A673 (cell line): Measurements from ENCODE around the gene TMEM163. TPM values are rescaled to one million over a fixed set of nuclear protein-coding genes. Genes with fewer than 3 reads are reported as not detected.

Source experiments
- BruUV-seq: library from RNA; stranded (reverse); fragments of 400-500 nt; replicated peaks from 2 replicates; lab custom pipeline; 2021; lab: Mats Ljungman, UMichigan
- CTCF ChIA-PET: fragments of 300-600 bp; sonication (Branson Sonifier 250); formaldehyde crosslinking; loops from one replicate; lab custom pipeline; 2022; ENCODE audit warnings: antibody characterized with exemption; lab: Charles Lee
- POLR2A ChIA-PET: fragments of 300-600 bp; sonication (Branson Sonifier 250); formaldehyde crosslinking; loops from one replicate; lab custom pipeline; 2022; ENCODE audit warnings: antibody characterized with exemption; ENCODE audit not compliant: low non-redundant PET; lab: Charles Lee
- DNase-seq: peaks from one replicate; pipeline ENCODE4 v3.0.0-alpha.2; 2015; ENCODE audit warnings: low spot score
- H3K27ac ChIP-seq: fragments of 200-600 bp; sonication (generic); 2 replicates; pipeline ENCODE4 v1.5.1; 2016; ENCODE audit warnings: mixed run types, low read depth, mild to moderate bottlenecking, mixed read lengths, antibody characterized with exemption, low read length; ENCODE audit not compliant: poor library complexity, severe bottlenecking
- H3K27me3 ChIP-seq: fragments of 200-600 bp; sonication (generic); replicated peaks from 2 replicates; pipeline ENCODE4 v1.6.1; 2017; ENCODE audit warnings: mixed run types, low read depth, mild to moderate bottlenecking, mixed read lengths, antibody characterized with exemption, low read length; ENCODE audit not compliant: insufficient read depth, poor library complexity
- H3K36me3 ChIP-seq: fragments of 200-600 bp; sonication (generic); 2 replicates; pipeline ENCODE4 v1.6.1; 2016; ENCODE audit warnings: mixed run types, mild to moderate bottlenecking, mixed read lengths, antibody characterized with exemption, low read length; ENCODE audit not compliant: insufficient read depth, poor library complexity, severe bottlenecking
- H3K4me1 ChIP-seq: fragments of 200-600 bp; sonication (generic); 2 replicates; pipeline ENCODE4 v1.6.1; 2017; ENCODE audit warnings: mixed run types, mild to moderate bottlenecking, mixed read lengths, antibody characterized with exemption, low read length; ENCODE audit not compliant: insufficient read depth, poor library complexity, severe bottlenecking
- H3K4me3 ChIP-seq: fragments of 200-600 bp; sonication (generic); 2 replicates; pipeline ENCODE4 v1.5.1; 2016; ENCODE audit warnings: low read depth, mixed run types, mild to moderate bottlenecking, mixed read lengths, low read length; ENCODE audit not compliant: poor library complexity, severe bottlenecking
- H3K9me3 ChIP-seq: fragments of 200-600 bp; sonication (generic); 2 replicates; pipeline ENCODE4 v1.6.1; 2016; ENCODE audit warnings: mixed run types, low read depth, mild to moderate bottlenecking, mixed read lengths, antibody characterized with exemption, low read length; ENCODE audit not compliant: poor library complexity, severe bottlenecking
- EZH2 ChIP-seq: fragments of 200-600 bp; sonication (generic); IDR thresholded peaks from 2 replicates; pipeline ENCODE4 v1.6.1; 2017; ENCODE audit warnings: borderline replicate concordance, low read depth, mild to moderate bottlenecking, mixed read lengths, antibody characterized with exemption, low read length; ENCODE audit not compliant: poor library complexity, severe bottlenecking
- intact Hi-C: fragments of 100-400 bp; cut with micrococcal nuclease; formaldehyde crosslinking; loops from one replicate; pipeline ENCODE4 v1.10.0; 2022; ENCODE audit not compliant: unreplicated experiment
- total RNA-seq: library from RNA; stranded (reverse); gene quantifications from 2 replicates; pipeline ENCODE4 v1.2.3, GENCODE V29; 2021
- TF ChIP-seq, protein P1 (sequence below): fragments of 300-800, 200-600 bp; sonication (generic); conservative IDR thresholded peaks from 2 replicates; pipeline ENCODE4 v1.5.1; 2017; ENCODE audit warnings: low read depth, mild to moderate bottlenecking, antibody characterized with exemption, low read length, moderate library complexity, mixed read lengths

Gene TMEM163
- total RNA-seq, 1 experiment from 2014 or later = not detected

DNA sequence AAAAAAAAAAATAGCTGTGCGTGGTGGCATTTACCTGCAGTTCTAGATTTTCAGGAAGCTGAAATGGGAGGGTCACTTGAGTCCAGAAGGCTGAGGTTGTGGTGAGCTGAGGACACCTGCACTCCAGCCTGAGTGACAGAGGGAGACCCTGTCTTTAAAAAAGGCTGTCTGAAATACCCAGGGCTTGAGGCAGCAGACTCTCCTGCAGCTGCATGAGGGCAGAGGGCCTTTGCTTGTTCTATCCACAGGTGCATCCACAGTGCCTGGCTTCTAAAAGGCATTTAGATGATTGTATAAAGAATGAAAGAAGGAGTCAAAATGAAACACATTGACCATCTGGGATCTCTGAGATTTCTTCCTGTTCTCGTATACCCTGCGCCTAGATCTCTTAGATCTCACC, 312.1 kb downstream of the TMEM163 start:
- no peak for TF ChIP-seq EZH2
- no peaks in the 10 kb centered on the region for H3K4me1 ChIP-seq
- no peaks in the 10 kb centered on the region for H3K9me3 ChIP-seq
- no peaks in the 10 kb centered on the region for H3K27me3 ChIP-seq
- no peaks in the 10 kb centered on the region for H3K36me3 ChIP-seq
- H3K27ac ChIP-seq = no peak overlapping the region
- no TSS peak for BruUV-seq
- ChIA-PET CTCF (no interaction called here), POLR2A (no interaction called here)
- DNase-seq = no peak
- intact Hi-C loops = no loop called here
- H3K4me3 ChIP-seq = no peak overlapping the region

DNA sequence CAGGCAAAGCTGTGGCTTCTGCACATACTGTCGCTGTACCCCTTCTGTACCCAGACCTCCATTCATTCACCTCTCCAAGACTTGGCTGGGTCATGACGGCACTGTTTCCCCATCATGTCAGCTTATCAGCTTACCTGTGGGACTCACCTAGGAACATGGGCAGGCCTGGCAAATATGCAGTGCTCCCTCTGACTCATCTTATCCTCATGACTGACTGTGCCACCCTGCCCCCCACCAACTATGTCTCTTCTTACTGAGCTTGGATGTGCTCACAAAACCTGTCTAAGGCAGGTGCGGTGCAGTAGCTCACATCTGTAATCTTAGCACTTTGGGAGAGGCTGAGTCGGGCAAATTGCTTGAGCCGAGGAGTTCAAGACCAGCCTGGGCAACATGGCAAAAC, 312.5 kb downstream of the TMEM163 start:
- Histone ChIP-seq H3K4me3 (no peak overlapping the region), H3K4me1 (no peaks in the 10 kb centered on the region), H3K9me3 (no peaks in the 10 kb centered on the region), H3K27ac (no peak overlapping the region), H3K36me3 (no peaks in the 10 kb centered on the region), H3K27me3 (no peaks in the 10 kb centered on the region)
- DNase-seq = no peak
- no TSS peak for BruUV-seq
- ChIA-PET POLR2A (no interaction called here), CTCF (no interaction called here)
- TF ChIP-seq EZH2 = no peak
- TF ChIP-seq, protein P1, sequence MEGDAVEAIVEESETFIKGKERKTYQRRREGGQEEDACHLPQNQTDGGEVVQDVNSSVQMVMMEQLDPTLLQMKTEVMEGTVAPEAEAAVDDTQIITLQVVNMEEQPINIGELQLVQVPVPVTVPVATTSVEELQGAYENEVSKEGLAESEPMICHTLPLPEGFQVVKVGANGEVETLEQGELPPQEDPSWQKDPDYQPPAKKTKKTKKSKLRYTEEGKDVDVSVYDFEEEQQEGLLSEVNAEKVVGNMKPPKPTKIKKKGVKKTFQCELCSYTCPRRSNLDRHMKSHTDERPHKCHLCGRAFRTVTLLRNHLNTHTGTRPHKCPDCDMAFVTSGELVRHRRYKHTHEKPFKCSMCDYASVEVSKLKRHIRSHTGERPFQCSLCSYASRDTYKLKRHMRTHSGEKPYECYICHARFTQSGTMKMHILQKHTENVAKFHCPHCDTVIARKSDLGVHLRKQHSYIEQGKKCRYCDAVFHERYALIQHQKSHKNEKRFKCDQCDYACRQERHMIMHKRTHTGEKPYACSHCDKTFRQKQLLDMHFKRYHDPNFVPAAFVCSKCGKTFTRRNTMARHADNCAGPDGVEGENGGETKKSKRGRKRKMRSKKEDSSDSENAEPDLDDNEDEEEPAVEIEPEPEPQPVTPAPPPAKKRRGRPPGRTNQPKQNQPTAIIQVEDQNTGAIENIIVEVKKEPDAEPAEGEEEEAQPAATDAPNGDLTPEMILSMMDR = no peak
- intact Hi-C loops = no loop called here

Other genes starting within 250 kb of the TMEM163 start
- not detected in 2 replicates for gene ACMSD, start 119.6 kb upstream of the TMEM163 start, total RNA-seq
- gene CCNT2, start 199.8 kb upstream of the TMEM163 start, total RNA-seq = 41.7 and 43.0 TPM in 2 replicates